ENCODE data around the gene CHCHD6.

DNA sequence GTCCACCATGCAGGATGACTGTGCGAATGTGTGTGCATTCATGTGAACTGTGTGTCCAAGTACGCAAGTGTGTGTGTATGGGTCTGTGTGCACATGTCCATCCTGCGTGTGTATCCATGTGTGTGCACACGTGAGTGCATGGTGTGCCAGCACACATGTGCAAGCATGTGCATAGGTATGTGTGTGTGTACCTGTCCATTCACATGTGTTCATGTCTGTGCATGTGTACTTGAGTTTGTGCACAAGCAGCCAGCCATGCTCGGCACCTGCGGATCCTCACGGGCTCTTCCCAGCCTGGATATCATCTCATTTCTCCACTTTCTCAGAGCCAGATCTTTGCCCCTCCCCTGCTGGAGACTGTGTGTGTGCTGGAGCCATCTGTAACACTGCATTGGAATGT lies 260.2 kb downstream of the CHCHD6 start:
- TF ChIP-seq TAF1 (conservative IDR thresholded peaks at IDR 0.05) (no peak), RAD21 (IDR thresholded peaks at IDR 0.05) (no peak), JUND (IDR thresholded peaks at IDR 0.05) (no peak), HNF4A (conservative IDR thresholded peaks at IDR 0.05) (no peak), GABPA (IDR thresholded peaks at IDR 0.05 in 1 of 2, conservative IDR thresholded peaks at IDR 0.05 in 1 of 2) (no peak)
- TF ChIP-seq, protein P1, sequence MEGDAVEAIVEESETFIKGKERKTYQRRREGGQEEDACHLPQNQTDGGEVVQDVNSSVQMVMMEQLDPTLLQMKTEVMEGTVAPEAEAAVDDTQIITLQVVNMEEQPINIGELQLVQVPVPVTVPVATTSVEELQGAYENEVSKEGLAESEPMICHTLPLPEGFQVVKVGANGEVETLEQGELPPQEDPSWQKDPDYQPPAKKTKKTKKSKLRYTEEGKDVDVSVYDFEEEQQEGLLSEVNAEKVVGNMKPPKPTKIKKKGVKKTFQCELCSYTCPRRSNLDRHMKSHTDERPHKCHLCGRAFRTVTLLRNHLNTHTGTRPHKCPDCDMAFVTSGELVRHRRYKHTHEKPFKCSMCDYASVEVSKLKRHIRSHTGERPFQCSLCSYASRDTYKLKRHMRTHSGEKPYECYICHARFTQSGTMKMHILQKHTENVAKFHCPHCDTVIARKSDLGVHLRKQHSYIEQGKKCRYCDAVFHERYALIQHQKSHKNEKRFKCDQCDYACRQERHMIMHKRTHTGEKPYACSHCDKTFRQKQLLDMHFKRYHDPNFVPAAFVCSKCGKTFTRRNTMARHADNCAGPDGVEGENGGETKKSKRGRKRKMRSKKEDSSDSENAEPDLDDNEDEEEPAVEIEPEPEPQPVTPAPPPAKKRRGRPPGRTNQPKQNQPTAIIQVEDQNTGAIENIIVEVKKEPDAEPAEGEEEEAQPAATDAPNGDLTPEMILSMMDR (IDR thresholded peaks at IDR 0.05; ENCODE audit: low read depth, low read length, missing input control) = no peak
- TF ChIP-seq, protein P2, sequence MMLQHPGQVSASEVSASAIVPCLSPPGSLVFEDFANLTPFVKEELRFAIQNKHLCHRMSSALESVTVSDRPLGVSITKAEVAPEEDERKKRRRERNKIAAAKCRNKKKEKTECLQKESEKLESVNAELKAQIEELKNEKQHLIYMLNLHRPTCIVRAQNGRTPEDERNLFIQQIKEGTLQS (IDR thresholded peaks at IDR 0.05) = no peak
- TF ChIP-seq, protein P3, sequence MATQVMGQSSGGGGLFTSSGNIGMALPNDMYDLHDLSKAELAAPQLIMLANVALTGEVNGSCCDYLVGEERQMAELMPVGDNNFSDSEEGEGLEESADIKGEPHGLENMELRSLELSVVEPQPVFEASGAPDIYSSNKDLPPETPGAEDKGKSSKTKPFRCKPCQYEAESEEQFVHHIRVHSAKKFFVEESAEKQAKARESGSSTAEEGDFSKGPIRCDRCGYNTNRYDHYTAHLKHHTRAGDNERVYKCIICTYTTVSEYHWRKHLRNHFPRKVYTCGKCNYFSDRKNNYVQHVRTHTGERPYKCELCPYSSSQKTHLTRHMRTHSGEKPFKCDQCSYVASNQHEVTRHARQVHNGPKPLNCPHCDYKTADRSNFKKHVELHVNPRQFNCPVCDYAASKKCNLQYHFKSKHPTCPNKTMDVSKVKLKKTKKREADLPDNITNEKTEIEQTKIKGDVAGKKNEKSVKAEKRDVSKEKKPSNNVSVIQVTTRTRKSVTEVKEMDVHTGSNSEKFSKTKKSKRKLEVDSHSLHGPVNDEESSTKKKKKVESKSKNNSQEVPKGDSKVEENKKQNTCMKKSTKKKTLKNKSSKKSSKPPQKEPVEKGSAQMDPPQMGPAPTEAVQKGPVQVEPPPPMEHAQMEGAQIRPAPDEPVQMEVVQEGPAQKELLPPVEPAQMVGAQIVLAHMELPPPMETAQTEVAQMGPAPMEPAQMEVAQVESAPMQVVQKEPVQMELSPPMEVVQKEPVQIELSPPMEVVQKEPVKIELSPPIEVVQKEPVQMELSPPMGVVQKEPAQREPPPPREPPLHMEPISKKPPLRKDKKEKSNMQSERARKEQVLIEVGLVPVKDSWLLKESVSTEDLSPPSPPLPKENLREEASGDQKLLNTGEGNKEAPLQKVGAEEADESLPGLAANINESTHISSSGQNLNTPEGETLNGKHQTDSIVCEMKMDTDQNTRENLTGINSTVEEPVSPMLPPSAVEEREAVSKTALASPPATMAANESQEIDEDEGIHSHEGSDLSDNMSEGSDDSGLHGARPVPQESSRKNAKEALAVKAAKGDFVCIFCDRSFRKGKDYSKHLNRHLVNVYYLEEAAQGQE (IDR thresholded peaks at IDR 0.05) = no peak
- TF ChIP-seq, protein P4, sequence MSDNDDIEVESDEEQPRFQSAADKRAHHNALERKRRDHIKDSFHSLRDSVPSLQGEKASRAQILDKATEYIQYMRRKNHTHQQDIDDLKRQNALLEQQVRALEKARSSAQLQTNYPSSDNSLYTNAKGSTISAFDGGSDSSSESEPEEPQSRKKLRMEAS (IDR thresholded peaks at IDR 0.05) = no peak

Data from liver (tissue), 3 donors.